Astrocyte (in vitro differentiated cells and primary cell): Measurements from ENCODE around the gene TTC23.

ENCODE experiments used
- CTCF ChIP-seq: IDR thresholded peaks from 2 replicates; pipeline ENCODE4 v1.5.1; 2011; ENCODE audit warnings: low read depth, mild to moderate bottlenecking, inconsistent platforms, low read length, moderate library complexity; ENCODE audit not compliant: insufficient read depth
- EZH2 ChIP-seq: IDR thresholded peaks from 2 replicates; pipeline ENCODE4 v1.6.1; 2012; ENCODE audit warnings: mild to moderate bottlenecking, low read length, inconsistent platforms; ENCODE audit not compliant: insufficient read depth

DNA sequence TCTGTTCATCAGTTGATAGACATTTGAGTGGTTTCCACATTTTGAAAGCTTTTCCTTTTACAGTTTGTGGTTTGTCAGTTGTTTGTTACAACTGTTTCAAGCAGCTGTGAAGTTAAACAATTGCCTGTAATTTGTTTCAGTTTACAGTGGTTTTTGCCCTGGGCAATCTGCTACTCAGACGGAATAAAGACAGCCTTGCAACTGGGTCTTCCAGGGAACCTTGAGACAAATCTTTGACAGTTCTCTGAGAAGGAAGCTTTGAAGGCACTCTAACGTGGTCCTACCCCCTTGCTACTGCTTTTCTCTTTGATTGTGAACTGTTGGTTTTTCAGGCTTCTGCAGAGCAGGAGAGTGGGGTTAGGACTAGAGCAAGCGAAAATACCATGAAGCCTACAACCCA, 29.9 kb upstream of the TTC23 start:
- TF ChIP-seq CTCF (no peak), EZH2 (no peak)
